SW480 (cell line): Measurements from ENCODE around the gene ADK.

Source experiments
- DNase-seq: peaks from one replicate; pipeline ENCODE4 v3.0.0-alpha.2; 2016; ENCODE audit warnings: low spot score

ADK gene

DNA sequence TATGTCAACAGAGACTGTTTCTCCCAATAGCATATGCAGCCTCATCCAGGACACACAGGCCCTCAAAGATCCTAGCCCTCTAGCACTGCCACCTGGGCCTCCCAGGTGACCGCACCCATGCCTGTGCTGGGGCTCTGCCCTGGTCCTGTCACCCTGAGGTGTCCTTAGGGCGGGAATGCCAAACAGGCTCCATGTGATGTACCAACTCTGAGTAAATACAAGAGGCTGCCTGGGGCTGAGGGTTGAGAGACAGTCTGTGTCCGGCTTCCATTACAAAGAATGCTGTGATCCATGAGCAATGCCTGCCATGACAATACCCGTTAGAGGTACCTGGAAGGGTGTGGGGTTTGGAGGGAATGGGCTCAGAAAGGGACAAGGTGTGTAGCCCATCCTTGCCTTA, 592.4 kb downstream of the ADK start:
- DNase-seq, result no peak

DNA sequence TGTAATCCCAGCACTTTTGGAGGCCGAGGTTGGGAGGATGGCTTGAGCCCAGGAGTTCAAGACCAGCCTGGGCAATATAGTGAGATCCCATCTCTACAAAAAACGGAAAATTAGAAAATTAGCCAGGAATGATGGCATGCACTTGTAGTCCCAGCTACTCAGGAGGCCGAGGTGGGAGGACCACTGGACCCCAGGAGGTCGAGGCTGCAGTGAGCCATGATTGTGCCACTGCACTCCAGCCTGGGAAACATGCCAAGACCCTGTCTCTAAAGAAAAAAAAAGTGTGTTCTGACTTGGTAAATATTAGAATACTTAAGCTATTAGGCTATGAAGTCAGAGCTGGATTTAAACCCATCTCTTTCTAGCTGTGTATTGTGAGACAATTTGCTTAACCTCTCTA, 594.4 kb downstream of the ADK start:
- no peak for DNase-seq

DNA sequence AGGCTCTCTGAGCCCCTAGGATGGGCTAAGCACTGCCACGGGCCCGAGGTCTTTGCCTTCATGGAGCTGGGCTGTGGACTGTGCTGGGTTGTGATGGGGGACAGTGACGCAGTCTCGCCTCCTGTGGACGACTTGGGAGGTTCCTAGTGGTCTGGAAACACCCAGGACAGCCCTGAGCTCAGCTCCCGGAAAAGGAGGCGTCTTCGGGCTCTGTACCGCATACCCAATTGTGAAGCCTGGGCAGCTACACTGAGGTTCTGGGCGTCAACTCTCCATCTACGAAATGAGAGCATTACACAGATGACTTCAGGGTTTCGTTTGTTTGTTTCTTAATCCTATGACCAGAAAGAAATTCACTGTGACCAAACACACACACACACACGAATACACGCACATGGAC, 595.8 kb downstream of the ADK start:
- no peak for DNase-seq

DNA sequence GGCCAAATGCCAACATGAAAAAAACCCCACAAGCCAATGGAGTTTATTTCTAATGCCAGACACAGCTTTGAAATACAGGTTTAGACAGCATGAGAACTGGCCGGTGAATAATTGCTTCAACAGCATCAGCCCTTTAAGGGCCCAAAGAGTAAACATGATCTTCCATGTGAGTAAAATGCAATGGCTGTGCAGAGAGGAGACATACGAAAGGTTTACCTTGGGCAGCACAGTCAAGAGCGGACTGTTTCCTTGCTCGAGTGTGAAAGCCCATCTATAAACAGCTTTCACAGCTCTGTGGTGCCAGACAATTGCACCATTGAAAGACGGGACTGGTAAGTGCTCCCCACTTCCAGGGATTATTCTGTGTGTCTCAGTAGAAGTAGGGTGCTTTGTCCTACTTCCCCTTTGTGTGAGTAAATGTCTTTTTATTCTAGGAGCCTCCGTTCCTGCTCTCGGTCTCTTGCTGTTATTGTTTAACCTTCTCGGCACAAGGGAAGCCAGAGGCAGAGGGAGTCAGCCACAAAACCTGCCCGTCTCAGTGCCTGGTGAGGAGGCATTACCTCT, 597.5 kb downstream of the ADK start:
- DNase-seq, result no peak

DNA sequence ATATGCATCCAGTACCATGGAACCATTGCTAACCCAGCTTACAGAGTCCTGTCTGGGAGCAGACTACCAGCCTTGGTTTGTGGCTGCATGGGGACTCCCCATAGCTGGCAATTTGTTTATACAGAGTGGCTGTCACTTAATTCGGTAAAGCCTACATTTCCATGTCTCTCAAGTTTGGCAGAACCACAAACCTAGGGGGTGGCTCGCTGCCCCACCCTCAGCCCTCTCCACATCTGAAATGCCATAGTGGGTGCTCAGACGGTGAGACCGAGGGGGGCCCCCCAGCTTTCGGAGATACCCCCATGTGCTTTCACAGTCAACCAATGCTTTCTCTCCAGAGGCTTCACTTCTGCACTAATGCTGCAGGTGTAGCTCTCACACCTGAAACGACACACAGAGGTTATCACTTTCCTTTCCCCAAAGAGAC, 599.8 kb downstream of the ADK start:
- DNase-seq, result no peak

DNA sequence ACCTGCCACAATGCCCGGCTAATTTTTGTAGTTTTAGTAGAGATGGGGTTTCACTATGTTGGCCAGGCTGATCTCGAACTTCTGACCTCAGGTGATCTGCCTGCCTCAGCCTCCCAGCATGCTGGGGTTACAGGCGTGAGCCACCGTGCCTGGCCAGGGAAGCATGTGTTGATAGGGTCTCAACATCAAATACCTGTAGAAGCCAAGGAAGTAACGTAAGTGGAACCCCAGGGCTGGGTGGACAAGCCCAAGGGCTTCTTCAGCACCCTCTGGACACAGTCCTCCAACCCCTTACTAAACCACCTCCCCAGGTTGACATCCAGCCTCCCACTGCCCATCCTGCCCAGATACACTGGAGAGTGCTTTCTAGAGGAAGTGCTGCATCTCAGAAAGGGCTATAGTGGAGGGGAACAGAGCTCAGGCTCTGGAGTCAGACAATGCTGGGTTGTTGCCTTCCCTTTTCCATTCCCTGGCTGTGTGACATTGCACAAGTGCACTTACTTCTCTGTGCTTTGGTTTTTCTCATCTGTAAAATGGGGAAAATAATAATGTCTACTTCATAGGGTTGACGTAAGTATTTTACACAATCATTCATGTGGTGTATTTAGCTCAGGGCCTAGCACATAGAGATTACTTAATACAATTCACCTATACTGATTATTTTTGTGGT, 601.5 kb downstream of the ADK start:
- DNase-seq, result no peak

DNA sequence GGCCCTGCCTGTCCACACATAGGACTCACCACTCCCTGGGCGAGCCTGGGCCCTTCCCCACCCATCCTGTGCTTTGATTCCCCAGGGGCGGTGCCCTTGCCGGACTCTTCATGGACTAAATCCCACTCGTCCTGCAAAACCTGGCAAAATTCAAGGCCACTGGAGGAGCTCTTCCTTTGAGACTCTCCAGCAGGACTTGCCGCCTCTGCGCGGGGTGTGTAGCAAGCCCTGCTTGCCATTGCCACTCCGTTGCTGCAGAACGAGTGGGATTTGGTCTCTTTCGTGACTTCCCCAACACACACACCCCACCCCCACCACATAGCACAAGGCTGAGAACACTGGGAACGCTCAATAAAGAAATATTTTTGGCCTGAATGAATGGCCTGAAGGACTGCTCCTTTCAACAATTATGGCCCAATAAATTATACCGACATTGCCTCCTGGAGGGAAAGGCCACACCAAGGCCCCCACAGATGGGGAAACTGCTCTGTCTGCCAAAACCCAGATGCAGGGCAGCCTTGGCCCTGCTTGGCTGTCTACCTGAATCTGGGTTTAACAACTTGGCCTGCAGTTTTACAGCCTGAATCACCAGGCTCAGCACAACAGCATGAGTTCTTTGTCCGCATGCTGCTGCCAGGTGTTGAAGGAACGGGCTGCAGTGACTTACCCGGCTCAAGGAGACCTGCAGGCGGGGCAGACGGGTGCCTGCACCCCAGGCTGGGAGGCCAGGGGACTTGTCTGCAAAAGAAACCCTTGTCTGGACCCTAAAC, 602.6 kb downstream of the ADK start:
- DNase-seq, result no peak

DNA sequence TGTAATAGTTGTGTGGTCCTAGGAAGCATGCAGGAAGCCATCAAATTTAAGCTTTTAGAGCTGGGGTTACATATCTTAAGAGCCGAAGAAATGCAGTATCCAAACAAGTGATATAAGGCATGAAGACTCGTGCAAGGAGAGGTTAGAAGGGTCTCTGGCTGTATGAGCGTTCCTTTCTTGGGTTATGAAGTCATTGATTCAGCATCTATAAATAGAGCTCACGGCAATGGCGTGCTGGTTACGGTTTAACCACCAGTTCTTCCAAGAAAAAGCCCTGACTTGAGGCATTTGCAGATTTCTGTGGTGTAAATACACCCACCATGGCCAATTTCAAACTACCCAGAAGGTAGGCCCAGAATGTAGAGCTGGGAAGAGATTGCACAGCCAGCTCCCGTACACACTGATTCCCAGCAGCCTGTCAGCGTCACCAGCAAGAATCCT, 603.4 kb downstream of the ADK start:
- no peak for DNase-seq

DNA sequence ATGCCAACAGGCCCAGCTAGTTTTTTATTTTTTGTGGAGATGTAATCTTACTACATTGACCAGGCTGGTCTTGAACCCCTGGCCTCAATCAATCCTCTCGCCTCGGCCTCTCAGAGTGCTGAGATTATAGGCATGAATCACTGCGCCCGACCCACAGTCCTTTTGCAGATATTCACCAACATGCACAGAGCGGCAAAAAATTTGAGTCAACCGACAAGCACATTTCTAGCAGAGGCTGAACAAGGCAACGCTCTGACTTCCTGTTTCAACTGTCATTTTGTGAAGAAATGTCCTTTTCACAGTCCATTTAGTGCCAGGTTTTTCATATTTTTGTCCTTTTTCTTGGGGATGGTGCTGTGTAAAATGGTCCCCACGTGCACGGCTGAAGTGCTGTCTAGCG, 604.3 kb downstream of the ADK start:
- DNase-seq, result no peak
